Measurements from ENCODE around the gene FNDC5. TPM values are rescaled to one million over a fixed set of nuclear protein-coding genes. Genes with fewer than 3 reads are reported as not detected.

FNDC5 gene
- total RNA-seq, 1 donor, result 0.99 TPM

DNA sequence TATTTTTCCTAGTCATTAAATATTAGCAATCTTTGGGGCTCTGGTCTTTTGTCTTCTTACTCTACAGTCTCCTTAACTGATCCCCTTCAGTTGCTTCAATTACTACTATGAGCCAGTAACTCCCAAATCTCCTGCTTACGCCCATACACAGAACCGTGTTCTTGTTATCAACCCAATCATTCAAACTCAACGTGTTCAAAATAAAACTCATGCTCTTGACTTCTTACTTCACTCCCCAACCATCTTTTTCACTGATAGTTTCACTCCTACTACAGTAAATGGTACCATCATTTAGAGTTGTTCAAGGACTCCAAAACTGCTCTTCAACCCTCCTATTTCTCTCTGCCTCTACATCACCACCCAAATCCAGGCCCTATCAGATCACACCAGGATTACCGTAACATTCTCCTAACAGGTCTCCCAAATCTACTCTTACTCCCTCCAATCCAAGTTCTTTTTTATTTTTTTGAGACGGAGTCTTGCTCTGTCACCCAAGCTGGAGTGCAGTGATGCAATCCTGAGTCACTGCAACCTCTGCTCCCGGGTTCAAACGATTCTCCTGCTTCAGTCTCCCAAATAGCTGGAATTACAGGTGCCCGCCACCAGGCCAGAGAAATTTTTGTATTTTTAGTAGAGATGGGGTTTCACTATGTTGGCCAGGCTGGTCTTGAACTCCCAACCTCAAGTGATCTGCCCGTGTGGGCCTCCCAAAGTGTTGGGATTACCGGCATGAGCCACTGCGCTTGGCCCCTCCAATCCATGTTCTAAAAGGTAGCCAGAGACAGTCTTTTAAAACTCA is 56.6 kb downstream of the FNDC5 start:
- DNase-seq (ENCODE audit: low read depth), result peak; percentile 54
- H3K4me3 ChIP-seq (ENCODE audit: low read depth, low read length), result peak overlapping the region; percentile 35
- TF ChIP-seq, protein P1, sequence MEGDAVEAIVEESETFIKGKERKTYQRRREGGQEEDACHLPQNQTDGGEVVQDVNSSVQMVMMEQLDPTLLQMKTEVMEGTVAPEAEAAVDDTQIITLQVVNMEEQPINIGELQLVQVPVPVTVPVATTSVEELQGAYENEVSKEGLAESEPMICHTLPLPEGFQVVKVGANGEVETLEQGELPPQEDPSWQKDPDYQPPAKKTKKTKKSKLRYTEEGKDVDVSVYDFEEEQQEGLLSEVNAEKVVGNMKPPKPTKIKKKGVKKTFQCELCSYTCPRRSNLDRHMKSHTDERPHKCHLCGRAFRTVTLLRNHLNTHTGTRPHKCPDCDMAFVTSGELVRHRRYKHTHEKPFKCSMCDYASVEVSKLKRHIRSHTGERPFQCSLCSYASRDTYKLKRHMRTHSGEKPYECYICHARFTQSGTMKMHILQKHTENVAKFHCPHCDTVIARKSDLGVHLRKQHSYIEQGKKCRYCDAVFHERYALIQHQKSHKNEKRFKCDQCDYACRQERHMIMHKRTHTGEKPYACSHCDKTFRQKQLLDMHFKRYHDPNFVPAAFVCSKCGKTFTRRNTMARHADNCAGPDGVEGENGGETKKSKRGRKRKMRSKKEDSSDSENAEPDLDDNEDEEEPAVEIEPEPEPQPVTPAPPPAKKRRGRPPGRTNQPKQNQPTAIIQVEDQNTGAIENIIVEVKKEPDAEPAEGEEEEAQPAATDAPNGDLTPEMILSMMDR (IDR thresholded peaks at IDR 0.05; ENCODE audit: insufficient read depth, low read length), result no peak

Other genes starting within 250 kb of the FNDC5 start
- gene ZBTB8OS, start 220.4 kb downstream of the FNDC5 start, total RNA-seq (ENCODE audit: low replicate concordance), result 34.6 and 40.0 TPM in 2 replicates
- gene RBBP4, start 219.7 kb downstream of the FNDC5 start, total RNA-seq (ENCODE audit: low replicate concordance), result 67.7 and 109 TPM in 2 replicates
- gene SYNC, start 168.1 kb downstream of the FNDC5 start, total RNA-seq (ENCODE audit: low replicate concordance), result 141 and 240 TPM in 2 replicates
- 96.7 and 186 TPM in 2 replicates for gene YARS1, start 53.6 kb downstream of the FNDC5 start, total RNA-seq (ENCODE audit: low replicate concordance)
- 42.4 and 64.5 TPM in 2 replicates for gene S100PBP, start 53.3 kb downstream of the FNDC5 start, total RNA-seq (ENCODE audit: low replicate concordance)
- gene HPCA, start 15.6 kb upstream of the FNDC5 start, total RNA-seq (ENCODE audit: low replicate concordance), result 0.49 TPM in 1 of 2 replicates, not detected in the other
- gene TMEM54, start 30.5 kb upstream of the FNDC5 start, total RNA-seq (ENCODE audit: low replicate concordance), result 33.1 and 38.4 TPM in 2 replicates
- gene RNF19B, start 93.9 kb upstream of the FNDC5 start, total RNA-seq (ENCODE audit: low replicate concordance), result 8.5 and 23.0 TPM in 2 replicates
- gene AK2, start 166.0 kb upstream of the FNDC5 start, total RNA-seq (ENCODE audit: low replicate concordance), result 155 and 373 TPM in 2 replicates
- gene AZIN2, start 210.2 kb upstream of the FNDC5 start, total RNA-seq (ENCODE audit: low replicate concordance), result 3.9 and 8.1 TPM in 2 replicates